K562 (cell line): ENCODE data around the gene IRF9.
A peak's percentile ranks its signal among the peaks of the same experiment; 100 is the strongest.

Source experiments
- ARNT ChIP-seq, 2 experiments: fragments of 450-650 bp; IDR thresholded peaks; 2 replicates each; pipeline ENCODE4 v1.6.1; 2016; ENCODE audit warnings: mild to moderate bottlenecking in 1 of 2
- CBX8 ChIP-seq: fragments of 200-600 bp; sonication (generic); IDR thresholded peaks from 2 replicates; pipeline ENCODE4 v1.6.1; 2012; ENCODE audit warnings: borderline replicate concordance, mixed run types, low read depth, mild to moderate bottlenecking, moderate library complexity, mixed read lengths, low read length, control low read depth, inconsistent platforms; ENCODE audit not compliant: poor library complexity, severe bottlenecking; ENCODE audit errors: extremely low read depth
- CTCF ChIP-seq, 3 experiments: IDR thresholded peaks in 2 of 3; conservative IDR thresholded peaks in 1 of 3; 2 replicates each; pipeline ENCODE4 v1.5.1; 2011 to 2012; ENCODE audit warnings: low read length in 3 of 3, mild to moderate bottlenecking in 3 of 3, control low read depth in 2 of 3, improper control_type of control experiment in 1 of 3, inconsistent platforms in 1 of 3, low read depth in 1 of 3, mixed read lengths in 1 of 3, moderate library complexity in 1 of 3; ENCODE audit not compliant: insufficient read depth in 2 of 3
- CUX1 ChIP-seq: fragments of 200-800 bp; sonication (Bioruptor generic); IDR thresholded peaks from 2 replicates; pipeline ENCODE4 v1.6.1; 2016; ENCODE audit warnings: missing genetic modification characterization, missing compliant biosample characterization
- DNMT1 ChIP-seq: fragments of 450-650 bp; IDR thresholded peaks from 2 replicates; pipeline ENCODE4 v1.6.1; 2016; ENCODE audit warnings: antibody characterized with exemption, mild to moderate bottlenecking
- ERF ChIP-seq: fragments of 450-650 bp; formaldehyde crosslinking; IDR thresholded peaks from 2 replicates; pipeline ENCODE4 v1.4.0; 2020; ENCODE audit warnings: mild to moderate bottlenecking, mixed read lengths
- MTA2 ChIP-seq: fragments of 450-650 bp; IDR thresholded peaks from 2 replicates; pipeline ENCODE4 v1.6.1; 2016; ENCODE audit warnings: low read depth
- NR2C2 ChIP-seq, 2 experiments: fragments of 200-800 bp in 1 of 2; sonication (Bioruptor generic) in 1 of 2; sonication (generic) in 1 of 2; formaldehyde crosslinking in 1 of 2; IDR thresholded peaks; 2 replicates each; pipeline versions ENCODE4 v1.6.1 to v1.8.0; 2016 to 2022; ENCODE audit warnings: mild to moderate bottlenecking in 1 of 2, missing compliant biosample characterization in 1 of 2, missing genetic modification characterization in 1 of 2, missing genetic modification reagents in 1 of 2
- POLR2A ChIP-seq: fragments of 450-650 bp; conservative IDR thresholded peaks from 2 replicates; pipeline ENCODE4 v1.6.1; 2016
- RAD21 ChIP-seq, 2 experiments: fragments of 250-450 bp in 1 of 2; fragments of 450-650 bp in 1 of 2; sonication (Bioruptor Pico) in 1 of 2; formaldehyde crosslinking in 1 of 2; IDR thresholded peaks in 1 of 2; conservative IDR thresholded peaks in 1 of 2; 2 replicates each; pipeline versions ENCODE4 v1.4.0 to v1.8.0; 2020 to 2022; ENCODE audit warnings: mild to moderate bottlenecking in 2 of 2, moderate library complexity in 1 of 2
- SAP30 ChIP-seq: fragments of 200-600 bp; sonication (generic); IDR thresholded peaks from 2 replicates; pipeline ENCODE4 v1.6.1; 2012; ENCODE audit warnings: borderline replicate concordance, low read depth, mild to moderate bottlenecking, moderate library complexity, low read length, control low read depth, inconsistent platforms; ENCODE audit not compliant: insufficient read depth, poor library complexity, severe bottlenecking
- TF ChIP-seq, protein P1 (sequence below): fragments of 450-650 bp; IDR thresholded peaks from 2 replicates; pipeline ENCODE4 v1.6.1; 2016; ENCODE audit warnings: missing biosample characterization, missing genetic modification characterization
- TF ChIP-seq, protein P2 (sequence below): fragments of 450-650 bp; formaldehyde crosslinking; IDR thresholded peaks from 2 replicates; pipeline ENCODE4 v1.4.0; 2022; ENCODE audit warnings: missing genetic modification characterization

DNA sequence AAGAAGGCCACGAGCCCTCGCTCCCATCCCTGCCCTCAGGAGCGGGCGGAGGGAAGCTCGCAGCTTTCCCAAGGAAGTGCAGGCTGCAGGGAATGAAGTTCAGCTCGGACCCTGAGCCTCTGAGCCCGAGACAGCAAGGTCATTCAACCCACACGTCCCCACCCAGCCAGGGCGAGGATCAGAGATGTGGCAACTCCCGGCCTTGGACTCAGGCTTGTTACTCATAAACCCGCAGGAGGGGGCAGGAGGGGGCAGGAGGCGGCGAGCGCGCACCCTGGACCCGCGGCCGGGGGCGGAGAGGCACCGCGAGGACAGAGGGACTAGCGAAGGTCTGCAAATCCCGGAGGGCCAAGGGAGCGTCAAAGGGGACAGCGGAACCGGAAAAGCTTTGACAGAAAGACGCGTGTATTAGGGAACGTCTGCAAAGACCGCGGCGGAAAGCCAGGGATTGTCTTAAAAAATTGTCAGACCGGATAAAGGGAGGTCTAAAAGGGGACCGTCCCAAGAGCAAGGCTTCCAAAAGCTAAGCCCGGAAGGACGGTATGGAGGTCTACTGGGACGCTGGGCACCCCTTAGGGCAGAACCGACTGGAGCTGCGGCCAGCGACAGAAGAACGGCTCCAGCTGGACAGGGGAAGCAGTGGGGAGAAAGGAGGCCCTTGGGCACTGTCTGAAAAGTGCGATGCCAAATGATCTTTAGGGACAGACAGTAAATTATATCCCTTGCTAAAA lies 47.1 kb upstream of the IRF9 start:
- TF ChIP-seq ERF (no peak), ARNT (IDR thresholded peaks at IDR 0.05) (peak in 1 of 2 experiments; percentile 66; a peak in 1 of 4 replicates), CUX1 (CRISPR knock-in tag) (no peak), NR2C2 (CRISPR knock-in tag; IDR thresholded peaks at IDR 0.05) (no peak), NR2C2 (tag; IDR thresholded peaks at IDR 0.05) (no peak; the same call in none of the 2 replicates), MTA2 (no peak), RAD21 (CRISPR knock-in tag; conservative IDR thresholded peaks at IDR 0.05 in 1 of 2, IDR thresholded peaks at IDR 0.05 in 1 of 2) (no peak), DNMT1 (no peak), CTCF (IDR thresholded peaks at IDR 0.05 in 2 of 3, conservative IDR thresholded peaks at IDR 0.05 in 1 of 3; ENCODE audit: insufficient read depth in 2 of 3, low read depth in 1 of 3, low read length in 3 of 3) (0 out of 6 replicates have a peak, but pooled peaks of 1 of the 3 experiments have one; percentile 14), SAP30 (no peak), CBX8 (no peak), POLR2A (peak; percentile 88)
- TF ChIP-seq, protein P1, sequence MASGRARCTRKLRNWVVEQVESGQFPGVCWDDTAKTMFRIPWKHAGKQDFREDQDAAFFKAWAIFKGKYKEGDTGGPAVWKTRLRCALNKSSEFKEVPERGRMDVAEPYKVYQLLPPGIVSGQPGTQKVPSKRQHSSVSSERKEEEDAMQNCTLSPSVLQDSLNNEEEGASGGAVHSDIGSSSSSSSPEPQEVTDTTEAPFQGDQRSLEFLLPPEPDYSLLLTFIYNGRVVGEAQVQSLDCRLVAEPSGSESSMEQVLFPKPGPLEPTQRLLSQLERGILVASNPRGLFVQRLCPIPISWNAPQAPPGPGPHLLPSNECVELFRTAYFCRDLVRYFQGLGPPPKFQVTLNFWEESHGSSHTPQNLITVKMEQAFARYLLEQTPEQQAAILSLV (tag) = no peak
- TF ChIP-seq, protein P2, sequence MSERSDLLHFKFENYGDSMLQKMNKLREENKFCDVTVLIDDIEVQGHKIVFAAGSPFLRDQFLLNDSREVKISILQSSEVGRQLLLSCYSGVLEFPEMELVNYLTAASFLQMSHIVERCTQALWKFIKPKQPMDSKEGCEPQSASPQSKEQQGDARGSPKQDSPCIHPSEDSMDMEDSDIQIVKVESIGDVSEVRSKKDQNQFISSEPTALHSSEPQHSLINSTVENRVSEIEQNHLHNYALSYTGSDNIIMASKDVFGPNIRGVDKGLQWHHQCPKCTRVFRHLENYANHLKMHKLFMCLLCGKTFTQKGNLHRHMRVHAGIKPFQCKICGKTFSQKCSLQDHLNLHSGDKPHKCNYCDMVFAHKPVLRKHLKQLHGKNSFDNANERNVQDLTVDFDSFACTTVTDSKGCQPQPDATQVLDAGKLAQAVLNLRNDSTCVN = no peak
